GM12875 (cell line): ENCODE results near the gene NIT1.

Experiments
- H3K4me3 ChIP-seq: one replicate; pipeline ENCODE4 v1.5.1; 2011; ENCODE audit warnings: low read depth, low read length, control low read depth
- TF ChIP-seq, protein P1 (sequence below): IDR thresholded peaks from 2 replicates; pipeline ENCODE4 v1.5.1; 2011; ENCODE audit warnings: low read depth, mild to moderate bottlenecking, control low read depth, inconsistent platforms, low read length, moderate library complexity, borderline replicate concordance; ENCODE audit not compliant: insufficient read depth

Gene NIT1

DNA sequence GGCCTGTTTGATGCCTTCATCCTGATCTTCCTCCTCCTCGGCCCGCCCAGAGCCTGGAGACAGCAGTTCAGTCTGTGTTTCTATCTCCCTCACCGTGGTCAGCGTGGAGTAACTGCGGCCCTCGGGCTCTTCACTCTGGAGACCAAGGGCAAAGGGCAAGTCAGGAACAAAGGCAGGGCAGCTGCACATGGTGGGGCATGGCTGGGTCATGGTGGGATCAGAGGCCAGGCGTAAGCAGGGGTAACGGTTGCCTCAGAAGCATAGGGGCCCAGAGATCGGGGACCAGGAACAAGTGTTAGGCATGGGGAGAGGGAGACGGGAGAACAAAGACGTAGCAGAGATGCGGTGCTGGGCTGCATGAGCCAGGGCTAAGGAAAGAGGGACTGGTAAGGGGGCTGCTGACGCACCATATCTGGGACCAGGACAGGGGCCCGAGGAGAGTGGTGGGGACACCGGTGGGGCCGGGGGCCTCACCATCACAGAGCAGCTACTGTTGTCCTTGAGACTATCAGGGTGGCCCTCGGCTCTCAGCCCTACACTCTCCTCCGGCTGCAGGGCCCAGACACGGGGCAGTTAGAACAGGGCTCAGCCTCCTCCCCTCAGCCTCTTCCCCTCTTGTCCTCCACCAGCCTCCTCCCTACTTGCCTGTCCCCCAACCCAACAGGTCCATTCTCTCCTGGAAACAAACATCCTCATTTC is 45.0 kb upstream of the NIT1 start:
- TF ChIP-seq, protein P1, sequence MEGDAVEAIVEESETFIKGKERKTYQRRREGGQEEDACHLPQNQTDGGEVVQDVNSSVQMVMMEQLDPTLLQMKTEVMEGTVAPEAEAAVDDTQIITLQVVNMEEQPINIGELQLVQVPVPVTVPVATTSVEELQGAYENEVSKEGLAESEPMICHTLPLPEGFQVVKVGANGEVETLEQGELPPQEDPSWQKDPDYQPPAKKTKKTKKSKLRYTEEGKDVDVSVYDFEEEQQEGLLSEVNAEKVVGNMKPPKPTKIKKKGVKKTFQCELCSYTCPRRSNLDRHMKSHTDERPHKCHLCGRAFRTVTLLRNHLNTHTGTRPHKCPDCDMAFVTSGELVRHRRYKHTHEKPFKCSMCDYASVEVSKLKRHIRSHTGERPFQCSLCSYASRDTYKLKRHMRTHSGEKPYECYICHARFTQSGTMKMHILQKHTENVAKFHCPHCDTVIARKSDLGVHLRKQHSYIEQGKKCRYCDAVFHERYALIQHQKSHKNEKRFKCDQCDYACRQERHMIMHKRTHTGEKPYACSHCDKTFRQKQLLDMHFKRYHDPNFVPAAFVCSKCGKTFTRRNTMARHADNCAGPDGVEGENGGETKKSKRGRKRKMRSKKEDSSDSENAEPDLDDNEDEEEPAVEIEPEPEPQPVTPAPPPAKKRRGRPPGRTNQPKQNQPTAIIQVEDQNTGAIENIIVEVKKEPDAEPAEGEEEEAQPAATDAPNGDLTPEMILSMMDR, result no peak
- no peak overlapping the region for H3K4me3 ChIP-seq

DNA sequence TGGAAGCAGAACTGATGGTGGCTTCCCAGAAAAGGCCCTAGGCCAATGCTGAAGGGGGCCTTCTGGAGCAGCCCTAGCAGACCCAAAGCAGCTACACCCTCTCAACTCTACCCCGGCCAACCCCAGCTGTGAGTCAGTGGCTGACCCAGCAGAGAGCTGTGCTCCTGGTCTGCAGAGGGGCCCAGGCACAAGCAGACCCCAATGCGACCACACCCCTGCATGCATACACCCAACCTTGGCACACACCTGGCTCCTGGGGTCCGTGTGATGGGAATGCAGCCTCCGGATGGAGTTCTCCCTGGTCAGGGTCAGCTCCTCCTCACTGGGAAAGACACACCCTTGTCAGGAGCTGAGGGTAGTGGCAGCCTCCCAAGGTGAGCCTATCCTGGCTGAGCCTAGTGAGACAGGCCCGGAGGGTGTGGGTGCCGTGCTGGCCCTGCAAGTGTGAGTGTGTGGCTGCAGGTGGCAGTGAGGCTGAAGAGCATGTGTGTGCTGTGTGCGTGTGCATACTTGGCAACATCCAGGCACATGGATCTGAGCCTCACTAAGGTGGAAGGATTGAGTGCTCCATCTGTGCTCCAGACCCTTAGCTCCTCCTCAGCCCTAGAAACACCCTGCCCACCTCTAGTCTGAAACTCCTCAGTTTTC is 44.3 kb upstream of the NIT1 start:
- no peak overlapping the region for H3K4me3 ChIP-seq
- TF ChIP-seq, protein P1, result no peak

DNA sequence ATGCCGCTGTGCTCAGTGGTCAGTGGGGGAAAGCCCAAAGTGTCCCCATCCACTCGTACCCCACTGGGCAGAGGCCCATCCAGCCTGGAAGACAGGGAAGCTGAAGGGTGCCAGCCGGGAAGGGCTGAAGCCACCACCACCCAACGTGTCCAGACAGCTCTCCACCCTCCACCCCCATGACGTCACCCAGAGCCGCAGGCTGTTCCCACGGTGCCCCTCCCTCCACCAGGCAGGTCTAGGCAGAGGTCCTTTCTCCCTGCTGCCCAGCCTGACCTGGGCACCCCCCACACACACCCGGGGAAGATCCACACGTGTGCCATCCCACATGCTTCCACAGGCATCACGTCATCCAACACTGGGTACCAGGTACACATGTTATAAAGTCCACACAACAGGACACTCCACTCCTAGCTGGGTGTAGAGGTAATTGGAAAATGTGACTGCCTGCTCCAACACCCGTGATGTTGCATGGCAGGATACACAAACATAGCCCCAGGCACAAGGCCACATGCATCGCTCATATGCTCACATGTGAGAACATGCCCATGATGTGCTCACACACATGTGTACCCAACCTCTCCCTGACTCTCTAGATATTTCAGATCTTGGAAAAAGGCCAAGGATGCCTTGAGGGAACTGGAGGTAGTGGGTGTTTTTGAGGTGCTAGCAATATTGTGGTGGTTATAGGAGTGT is 43.1 kb upstream of the NIT1 start:
- TF ChIP-seq, protein P1, result no peak

DNA sequence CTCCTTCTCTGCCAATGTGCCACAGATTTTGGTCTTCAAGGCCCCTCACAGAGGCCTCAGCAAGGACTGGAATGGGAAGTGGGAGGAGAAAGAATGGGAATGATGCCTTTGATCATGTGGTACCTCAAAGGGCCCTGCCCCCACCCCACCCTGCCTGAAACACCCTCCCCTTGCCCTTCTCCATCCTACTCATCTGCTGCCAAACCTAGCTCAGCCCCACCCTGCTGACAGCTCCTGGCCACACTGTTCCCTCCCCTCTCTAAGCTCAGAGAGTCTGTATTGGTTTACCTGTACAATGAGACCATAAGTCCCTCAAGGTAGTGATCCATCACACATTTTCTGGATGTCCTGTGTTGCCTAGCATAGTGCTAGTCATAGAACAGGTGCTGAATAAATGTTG is 41.5 kb upstream of the NIT1 start:
- H3K4me3 ChIP-seq, result no peak overlapping the region
- TF ChIP-seq, protein P1, result no peak

More for the DNA sequence above, 43.1 kb upstream of the NIT1 start:
- H3K4me3 ChIP-seq, result no peak overlapping the region

DNA sequence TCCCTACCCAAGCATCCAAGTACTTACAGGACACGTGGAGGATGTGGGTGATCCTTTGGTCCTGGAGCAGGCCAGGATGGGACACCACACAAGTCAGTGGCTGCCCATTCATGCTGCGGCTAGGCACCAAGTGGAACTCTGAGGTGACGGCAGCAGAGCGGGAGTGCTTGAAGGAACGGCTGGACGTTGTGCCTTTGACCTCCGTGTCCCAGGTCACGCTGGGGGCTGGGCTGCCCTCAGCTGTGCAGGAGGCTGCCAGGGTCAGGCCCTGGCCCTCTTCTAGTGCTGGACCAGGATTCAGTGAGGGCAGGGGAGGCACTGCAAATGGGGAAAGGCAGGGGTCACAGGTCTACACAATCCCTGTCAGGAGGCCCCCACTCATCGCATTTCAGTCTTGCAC is 40.5 kb upstream of the NIT1 start:
- TF ChIP-seq, protein P1, result no peak
- H3K4me3 ChIP-seq, result no peak overlapping the region

DNA sequence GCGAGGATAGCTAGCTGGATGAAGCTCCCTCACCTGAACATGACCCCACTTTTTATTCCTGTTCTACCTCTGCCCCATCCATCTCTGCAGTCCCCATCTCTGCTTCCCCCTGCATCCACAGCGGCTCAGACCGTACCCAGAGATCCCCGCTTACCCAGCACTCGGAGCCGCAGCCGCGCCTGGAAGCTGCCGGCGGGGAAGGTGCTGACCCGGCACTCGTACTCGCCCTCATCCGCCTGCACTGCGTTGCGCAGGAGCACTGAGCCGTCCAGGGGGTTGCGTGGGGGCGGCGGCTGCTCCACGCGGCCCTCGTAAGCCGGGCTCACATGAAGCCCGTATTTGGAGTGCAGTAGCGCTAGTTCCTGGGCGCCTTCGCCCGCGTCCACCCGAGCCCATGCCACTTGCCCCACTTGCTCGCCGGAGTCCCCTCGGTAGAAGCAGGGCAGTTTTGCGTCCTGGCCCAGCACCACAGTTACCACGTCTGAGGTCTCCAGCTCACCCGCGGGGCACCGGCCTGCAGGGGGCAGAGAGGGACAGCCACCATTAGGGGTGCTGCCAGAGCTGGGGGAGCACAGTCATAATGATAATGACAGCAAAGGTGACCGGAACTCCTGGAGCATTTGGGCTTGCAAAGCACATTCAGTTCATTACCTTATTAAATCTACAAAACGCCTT is 38.3 kb upstream of the NIT1 start:
- TF ChIP-seq, protein P1, result peak; percentile 15; the same call in 1 of the 2 replicates
- H3K4me3 ChIP-seq, result no peak overlapping the region
